Measurements from ENCODE around the gene KRTAP10-7. TPM values are rescaled to one million over a fixed set of nuclear protein-coding genes. Genes with fewer than 3 reads are reported as not detected.
"Not testable (repeated sequence)": the region's sequence is repeated elsewhere in the genome, so short reads cannot be mapped to it uniquely, and the experiment has no call there.

KRTAP10-7 gene
- total and polyA plus RNA-seq, 2 experiments from 2014 or later, result not detected

GRCh38 chr21:44626262-44626661, 25.9 kb downstream of the KRTAP10-7 start (continued):
- TF ChIP-seq CTCF (conservative IDR thresholded peaks at IDR 0.05; ENCODE audit: low read depth in 2 of 2) (no peak), ZNF114 (CRISPR knock-in tag; IDR thresholded peaks at IDR 0.05) (no peak), ZNF331 (CRISPR knock-in tag; IDR thresholded peaks at IDR 0.05; ENCODE audit: low read depth) (no peak), EZH2 (IDR thresholded peaks at IDR 0.05; ENCODE audit: low read depth, unreplicated experiment) (no peak), EZH2phosphoT487 (IDR thresholded peaks at IDR 0.05; ENCODE audit: unreplicated experiment) (no peak), POLR2AphosphoS5 (IDR thresholded peaks at IDR 0.05; ENCODE audit: low read depth) (no peak)

GRCh38 chr21:44626673-44627143, 26.3 kb downstream of the KRTAP10-7 start, which contains the start of gene KRTAP10-9:
Gene KRTAP10-9 (plus strand): TSS chr21:44627093. CDS start chr21:44627172, 79 bp downstream.
- Mint-ChIP-seq H3K36me3 (ENCODE audit: low read depth) (peaks cover 22% of the 10 kb centered on the region), H3K27me3 (ENCODE audit: insufficient read depth, low read depth, poor library complexity) (peaks cover 7% of the 10 kb centered on the region), H3K9me3 (peaks cover 42% of the 10 kb centered on the region), H3K4me1 (no peaks in the 10 kb centered on the region), H3K4me3 (no peak within 1 kb of the TSS), H3K27ac (no peak within 1 kb of the TSS)
- no peak within 1 kb of the TSS for H2AFZ ChIP-seq
- no peaks in the 10 kb centered on the region for H3K27me3 ChIP-seq (ENCODE audit: insufficient read depth)
- H3K4me3 ChIP-seq, result no peak within 1 kb of the TSS
- DNase-seq (ENCODE audit: low spot score), result no peak
- H3K79me2 ChIP-seq (replicated peaks; ENCODE audit: insufficient read depth), result no peaks in the 10 kb centered on the region
- H3F3A ChIP-seq (replicated peaks; ENCODE audit: low read depth), result no peaks in the 10 kb centered on the region
- H3K9me2 ChIP-seq (ENCODE audit: insufficient read depth), result no peaks in the 10 kb centered on the region
- H3K4me1 ChIP-seq (ENCODE audit: insufficient read depth), result no peaks in the 10 kb centered on the region
- TF ChIP-seq NANOG (IDR thresholded peaks at IDR 0.05; ENCODE audit: borderline replicate concordance) (no peak), ETS1 (IDR thresholded peaks at IDR 0.05) (no peak), JUNB (IDR thresholded peaks at IDR 0.05; ENCODE audit: unreplicated experiment) (no peak), STAT1 (IDR thresholded peaks at IDR 0.05; ENCODE audit: unreplicated experiment) (no peak), CTCF (conservative IDR thresholded peaks at IDR 0.05; ENCODE audit: low read depth in 2 of 2) (no peak), EZH2phosphoT487 (IDR thresholded peaks at IDR 0.05; ENCODE audit: unreplicated experiment) (no peak)
- no peaks in the 10 kb centered on the region; the same call in 1 of the 2 replicates for H3K36me3 ChIP-seq (ENCODE audit: insufficient read depth)
- H3K4me2 ChIP-seq, result no peak within 1 kb of the TSS
- H4K20me1 ChIP-seq (replicated peaks; ENCODE audit: insufficient read depth), result no peaks in the 10 kb centered on the region
- ATAC-seq, result no peak
- H3K27ac ChIP-seq (ENCODE audit: low read depth), result no peak within 1 kb of the TSS

GRCh38 chr21:44627181-44627822, 26.9 kb downstream of the KRTAP10-7 start:
- H3K4me1 Mint-ChIP-seq; DNase-seq (ENCODE audit: low spot score); H3K4me1 ChIP-seq (ENCODE audit: insufficient read depth); H3K4me2 ChIP-seq; H3K9me2 ChIP-seq (ENCODE audit: insufficient read depth); ATAC-seq; H4K20me1 ChIP-seq (replicated peaks; ENCODE audit: insufficient read depth); H3K4me3 ChIP-seq; H3K27ac Mint-ChIP-seq; H3F3A ChIP-seq (replicated peaks; ENCODE audit: low read depth); H3K27me3 ChIP-seq (ENCODE audit: insufficient read depth); H3K79me2 ChIP-seq (replicated peaks; ENCODE audit: insufficient read depth); H2AFZ ChIP-seq; H3K4me3 Mint-ChIP-seq; H3K27ac ChIP-seq (ENCODE audit: low read depth); H3K27me3 Mint-ChIP-seq (ENCODE audit: insufficient read depth, low read depth, poor library complexity); H3K36me3 ChIP-seq (ENCODE audit: insufficient read depth): not testable (repeated sequence)
- peaks cover 45% of the 10 kb centered on the region for H3K9me3 Mint-ChIP-seq
- H3K36me3 Mint-ChIP-seq (ENCODE audit: low read depth), result peaks cover 23% of the 10 kb centered on the region

GRCh38 chr21:44627831-44628233, 27.4 kb downstream of the KRTAP10-7 start:
- not testable (repeated sequence) for H3K27me3 Mint-ChIP-seq (ENCODE audit: insufficient read depth, low read depth, poor library complexity); H3K9me2 ChIP-seq (ENCODE audit: insufficient read depth); H4K20me1 ChIP-seq (replicated peaks; ENCODE audit: insufficient read depth); H3K4me3 Mint-ChIP-seq; H3K27me3 ChIP-seq (ENCODE audit: insufficient read depth); H2AFZ ChIP-seq; H3K4me2 ChIP-seq; H3F3A ChIP-seq (replicated peaks; ENCODE audit: low read depth); DNase-seq (ENCODE audit: low spot score); H3K4me1 Mint-ChIP-seq; H3K36me3 ChIP-seq (ENCODE audit: insufficient read depth); H3K27ac ChIP-seq (ENCODE audit: low read depth); H3K79me2 ChIP-seq (replicated peaks; ENCODE audit: insufficient read depth); H3K4me1 ChIP-seq (ENCODE audit: insufficient read depth); H3K4me3 ChIP-seq; H3K27ac Mint-ChIP-seq
- ATAC-seq, result peak; percentile 63
- peaks cover 43% of the 10 kb centered on the region for H3K9me3 Mint-ChIP-seq
- peaks cover 20% of the 10 kb centered on the region for H3K36me3 Mint-ChIP-seq (ENCODE audit: low read depth)
